ENCODE data around the gene HIBCH.
"Not testable (repeated sequence)": the region's sequence is repeated elsewhere in the genome, so short reads cannot be mapped to it uniquely, and the experiment has no call there.

The HIBCH gene, protein sequence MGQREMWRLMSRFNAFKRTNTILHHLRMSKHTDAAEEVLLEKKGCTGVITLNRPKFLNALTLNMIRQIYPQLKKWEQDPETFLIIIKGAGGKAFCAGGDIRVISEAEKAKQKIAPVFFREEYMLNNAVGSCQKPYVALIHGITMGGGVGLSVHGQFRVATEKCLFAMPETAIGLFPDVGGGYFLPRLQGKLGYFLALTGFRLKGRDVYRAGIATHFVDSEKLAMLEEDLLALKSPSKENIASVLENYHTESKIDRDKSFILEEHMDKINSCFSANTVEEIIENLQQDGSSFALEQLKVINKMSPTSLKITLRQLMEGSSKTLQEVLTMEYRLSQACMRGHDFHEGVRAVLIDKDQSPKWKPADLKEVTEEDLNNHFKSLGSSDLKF

DNA sequence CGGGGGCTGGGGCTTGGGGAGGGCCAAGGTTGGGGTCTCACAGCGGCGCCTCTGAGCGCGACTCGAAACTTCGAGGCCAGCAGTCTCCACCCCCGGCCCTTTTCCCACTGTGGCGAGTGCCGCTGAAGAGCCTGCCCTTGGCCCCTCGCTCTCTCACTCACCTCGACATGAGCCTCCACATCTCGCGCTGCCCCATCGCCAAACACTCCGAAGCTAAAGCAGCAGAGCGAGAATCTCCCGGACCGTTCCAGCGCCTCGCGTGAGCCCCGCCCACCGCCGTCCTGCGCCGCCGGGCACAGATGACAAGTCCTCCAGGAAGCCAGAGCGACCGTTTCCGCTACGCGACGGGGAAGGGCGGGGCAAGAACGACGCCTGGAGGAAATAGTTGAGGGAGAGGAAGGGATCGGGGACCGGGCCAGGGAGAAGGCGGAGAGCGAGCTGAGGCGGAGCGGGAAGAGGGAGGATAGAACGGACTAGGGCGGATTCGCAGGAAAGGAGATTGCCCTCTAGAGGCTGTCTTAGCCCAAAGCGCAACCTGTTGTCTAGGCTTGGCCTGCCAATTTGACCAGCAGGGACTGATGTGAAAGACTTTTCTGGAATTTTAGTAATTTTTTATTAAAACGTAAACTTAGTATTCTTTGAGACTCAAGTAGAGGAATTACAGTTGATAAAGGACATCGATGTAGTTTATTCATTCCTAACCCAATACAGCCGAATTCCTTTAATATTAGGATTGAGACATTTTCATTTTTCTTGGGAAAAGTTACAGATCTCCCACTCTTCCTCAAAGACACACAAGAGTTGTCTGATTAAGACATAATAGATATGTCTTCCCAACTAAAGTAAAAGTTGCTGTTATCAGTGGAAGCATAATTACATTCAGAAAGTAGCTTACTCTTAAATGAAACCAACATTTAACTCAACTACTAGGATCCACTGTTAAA lies at the start of gene HIBCH:
HIBCH (minus strand) TSS at position 272 of the 944 bp plus-strand sequence; CDS start at position 196, 76 bp downstream.
- DNase-seq = peak; percentile 88

DNA sequence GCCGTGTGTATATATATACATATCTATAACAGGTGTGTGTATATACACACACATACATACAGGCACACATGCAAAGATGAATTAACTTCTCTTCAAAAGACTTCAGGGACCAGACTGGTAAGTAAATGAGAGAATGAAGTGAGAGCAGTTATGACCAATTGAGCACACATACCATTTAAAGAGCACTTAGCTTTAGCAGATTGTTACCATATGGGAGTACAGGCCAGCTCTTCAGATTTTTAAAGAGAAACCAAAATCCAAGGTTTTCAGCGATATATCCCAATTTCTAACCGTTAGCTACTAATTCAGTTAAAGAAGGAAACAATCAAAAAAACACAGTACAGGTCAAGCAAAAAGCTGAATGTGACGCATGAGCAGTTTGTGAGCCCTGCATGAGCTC lies 47.5 kb upstream of the HIBCH start:
- DNase-seq = no peak

DNA sequence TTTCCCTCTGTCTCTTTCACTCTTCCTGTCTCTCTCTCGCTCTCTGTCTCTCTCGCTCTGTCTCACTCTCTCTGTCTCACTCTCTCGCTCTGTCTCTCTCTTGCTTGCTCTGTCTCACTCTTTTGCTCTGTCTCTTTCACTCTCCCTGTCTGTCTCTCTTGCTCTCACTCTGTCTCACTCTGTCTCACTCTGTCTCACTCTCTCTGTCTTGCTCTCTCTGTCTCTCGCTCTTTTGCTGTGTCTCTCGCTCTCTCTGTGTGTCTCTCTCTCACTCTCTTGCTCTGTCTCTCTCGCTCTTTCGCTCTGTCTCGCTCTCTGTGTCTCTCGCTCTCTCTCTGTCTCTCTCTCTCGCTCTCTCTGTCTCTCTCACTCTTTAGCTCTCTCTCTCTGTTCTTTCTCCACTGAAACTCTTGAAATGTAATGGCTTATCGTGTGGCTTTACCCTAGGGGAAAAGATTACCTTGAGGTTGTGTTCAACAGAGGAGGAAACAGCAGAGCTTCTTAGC lies 46.7 kb upstream of the HIBCH start:
- DNase-seq = no peak

DNA sequence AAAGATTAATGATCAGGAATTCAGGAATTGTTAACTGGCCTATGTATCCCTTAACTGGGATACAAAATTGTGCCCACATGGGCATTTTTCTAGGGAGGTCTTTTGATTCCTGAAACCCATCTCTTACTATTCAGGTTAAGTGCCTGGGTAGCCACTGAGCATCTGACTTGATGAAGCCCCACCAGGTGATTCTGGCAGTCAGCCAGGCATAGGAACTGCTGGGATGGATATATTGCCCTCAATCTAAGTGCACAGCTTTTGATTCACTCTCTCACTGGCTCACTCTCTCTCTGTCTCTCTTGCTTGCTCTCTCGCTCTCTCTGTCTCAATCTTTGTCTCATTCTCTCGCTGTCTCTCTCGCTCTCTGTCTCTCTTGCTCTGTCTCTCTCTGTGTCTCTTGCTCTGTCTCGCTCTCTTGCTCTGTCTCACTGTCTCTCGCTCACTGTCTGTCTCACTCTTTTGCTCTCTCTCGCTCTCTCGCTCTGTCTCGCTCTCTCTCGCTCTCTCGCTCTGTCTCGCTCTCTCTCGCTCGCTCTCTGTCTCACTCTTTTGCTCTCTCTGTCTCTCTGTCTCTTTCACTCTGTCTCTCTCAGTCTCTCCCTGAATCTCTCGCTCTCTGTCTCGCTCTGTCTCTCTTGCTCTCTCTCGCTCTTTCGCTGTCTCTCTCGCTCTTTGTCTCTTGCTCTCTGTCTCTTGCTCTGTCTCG lies 46.0 kb upstream of the HIBCH start:
- no peak for DNase-seq

DNA sequence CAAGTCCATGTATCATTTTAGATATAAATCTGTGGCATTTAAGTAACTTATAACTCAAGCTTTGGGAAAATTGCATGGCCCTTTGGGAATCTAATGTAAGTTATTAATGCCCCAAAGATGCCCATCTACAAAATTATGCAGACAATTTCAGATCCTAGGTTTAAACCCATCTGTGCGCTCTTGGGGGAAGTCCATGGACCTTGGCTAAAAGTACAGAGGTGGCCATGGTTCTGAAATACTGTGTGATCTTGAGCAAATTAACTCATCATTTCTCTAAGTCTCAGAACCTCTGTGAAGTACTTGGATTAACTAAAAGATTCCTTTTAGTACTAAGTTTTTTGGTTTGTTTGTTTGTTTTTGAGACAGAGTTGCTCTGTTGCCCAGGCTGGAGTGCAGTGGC lies 43.3 kb upstream of the HIBCH start:
- DNase-seq = no peak

DNA sequence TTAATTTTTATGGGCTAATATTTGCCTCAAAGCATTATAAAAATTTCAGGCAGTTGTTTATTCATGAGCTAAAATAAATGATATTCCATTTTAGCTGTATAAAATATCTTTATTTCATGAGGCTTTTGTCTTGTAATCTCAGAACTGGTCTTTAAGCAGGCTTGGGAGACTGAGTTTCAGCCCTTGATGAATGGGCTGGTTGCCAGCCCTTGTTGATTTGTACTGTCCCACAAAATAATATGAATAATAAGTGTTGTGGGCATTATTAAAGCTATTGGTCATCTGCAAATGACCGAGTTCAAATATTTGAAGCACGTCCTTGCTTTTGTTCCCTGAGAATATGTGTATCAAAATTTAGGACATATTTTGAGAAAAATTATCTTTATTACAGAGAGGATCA lies 41.9 kb upstream of the HIBCH start:
- no peak for DNase-seq

DNA sequence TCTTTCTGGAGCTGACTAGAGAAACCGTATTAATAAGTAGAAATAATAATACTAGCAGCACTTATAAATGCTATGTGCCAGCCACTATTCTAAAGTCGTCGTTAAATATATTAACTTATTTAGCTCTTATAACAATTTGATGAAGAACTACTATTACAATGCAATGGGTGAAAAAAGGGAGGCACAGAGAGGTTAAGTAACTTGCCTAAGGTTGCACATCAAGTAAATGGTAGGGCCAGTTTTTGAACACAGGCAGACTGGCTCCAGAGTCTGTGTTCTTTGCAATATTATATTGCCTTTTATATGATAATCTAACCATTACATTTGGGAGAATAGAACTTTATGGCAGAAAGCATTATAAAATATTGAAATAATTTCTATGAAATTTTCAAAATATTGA lies 41.3 kb upstream of the HIBCH start:
- no peak for DNase-seq

DNA sequence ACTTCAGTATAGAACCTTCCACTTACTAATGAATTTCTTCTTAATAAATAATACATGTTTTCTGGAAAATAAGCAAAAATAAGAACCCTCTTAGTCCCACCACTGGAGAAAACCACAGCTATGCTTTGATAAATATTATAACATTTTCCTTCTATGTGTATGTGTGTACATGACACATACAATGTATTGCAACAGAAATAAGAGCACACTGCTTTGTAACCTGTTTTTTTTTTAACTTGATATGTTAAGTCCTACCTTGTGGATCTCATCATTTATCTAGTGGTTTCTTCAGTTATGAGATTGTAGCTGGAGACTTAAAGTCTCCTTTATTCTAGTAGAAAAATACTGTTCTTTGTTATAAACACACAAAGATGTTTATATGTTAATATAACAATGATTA lies 40.9 kb upstream of the HIBCH start:
- no peak for DNase-seq

DNA sequence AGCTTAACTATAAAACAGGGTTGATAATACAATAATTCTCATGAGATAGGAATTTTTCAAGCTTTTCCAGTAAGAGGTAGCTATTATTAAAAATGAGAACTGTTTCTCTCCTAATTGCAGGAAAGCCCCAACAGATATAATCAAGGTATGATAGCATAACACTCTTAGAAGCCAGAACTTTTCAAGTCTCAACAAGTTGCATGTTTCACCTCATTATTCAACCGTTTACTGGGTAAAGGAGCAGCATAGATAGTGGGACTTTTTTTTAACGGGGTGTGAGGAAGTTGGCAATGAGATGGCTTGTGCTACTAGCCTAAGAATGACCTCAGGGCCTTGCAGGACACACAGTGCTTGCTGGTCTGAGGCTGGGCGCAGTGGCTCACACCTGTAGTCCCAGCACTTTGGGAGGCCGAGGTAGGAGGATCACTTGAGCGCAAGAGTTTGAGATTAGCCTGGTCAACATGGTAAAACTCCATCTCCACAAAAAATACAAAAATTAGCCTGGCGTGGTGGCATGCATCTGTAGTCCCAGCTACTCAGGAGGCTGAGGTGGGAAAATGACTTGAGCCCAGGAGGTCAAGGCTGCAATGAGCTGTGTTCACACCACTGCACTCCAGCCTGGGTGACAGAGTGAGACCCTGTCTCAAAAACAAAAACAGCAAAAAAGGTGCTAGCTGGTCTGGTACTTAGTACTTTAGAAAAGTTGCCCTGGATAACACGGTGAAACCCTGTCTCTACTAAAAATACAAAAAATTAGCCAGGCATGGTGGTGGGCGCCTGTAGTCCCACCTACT lies 39.2 kb upstream of the HIBCH start:
- DNase-seq = not testable (repeated sequence)

DNA sequence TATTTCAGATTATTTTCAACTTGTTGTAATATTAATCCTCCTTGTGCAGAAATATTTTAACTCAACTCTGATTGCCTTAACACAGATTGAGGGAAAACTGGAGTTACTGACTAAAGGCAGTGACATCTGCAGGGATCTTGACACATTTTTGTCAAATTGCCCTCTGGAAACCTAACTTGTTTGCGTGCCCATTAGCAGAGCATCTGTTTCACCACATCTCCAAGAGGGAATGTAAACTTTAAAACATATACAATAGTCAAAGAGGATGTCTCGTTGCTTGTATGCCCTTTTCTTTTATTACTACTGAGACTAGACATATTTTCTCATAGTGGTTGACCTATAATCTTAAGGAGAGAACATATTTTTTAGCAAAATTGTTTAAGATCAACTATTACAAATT lies 38.0 kb upstream of the HIBCH start:
- no peak for DNase-seq

DNA sequence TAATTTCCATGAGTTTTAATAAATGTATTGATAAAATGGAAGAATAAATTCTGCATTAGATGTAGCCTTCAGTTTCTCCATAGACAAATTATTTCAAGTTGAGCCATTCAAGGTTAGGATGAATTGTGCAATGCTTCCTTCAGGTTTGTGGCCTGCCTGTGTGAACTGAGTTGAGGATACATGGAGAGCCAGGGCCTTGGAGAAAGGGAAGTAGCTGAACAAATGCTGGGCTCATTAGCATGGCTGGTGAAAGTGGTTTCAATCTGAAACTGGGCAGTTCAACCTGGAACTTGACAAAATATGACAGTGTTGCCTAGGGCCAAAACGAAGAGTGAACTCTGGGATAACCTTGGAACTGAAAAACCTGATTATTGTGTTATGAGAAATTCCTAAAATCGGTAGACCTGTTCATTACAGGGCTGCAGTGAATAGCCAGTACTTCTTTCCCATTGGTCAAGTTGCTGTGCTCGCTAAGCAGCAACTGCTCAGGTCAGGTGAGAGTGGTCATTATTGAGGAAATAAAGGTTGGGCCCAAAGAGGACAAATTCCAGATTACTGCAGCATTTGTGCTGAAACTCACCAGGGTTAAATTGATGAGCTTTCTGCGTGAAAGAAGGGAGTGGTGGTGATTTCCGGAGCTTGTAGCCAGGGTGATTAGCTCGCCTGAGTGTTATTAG lies 36.5 kb upstream of the HIBCH start:
- no peak for DNase-seq

DNA sequence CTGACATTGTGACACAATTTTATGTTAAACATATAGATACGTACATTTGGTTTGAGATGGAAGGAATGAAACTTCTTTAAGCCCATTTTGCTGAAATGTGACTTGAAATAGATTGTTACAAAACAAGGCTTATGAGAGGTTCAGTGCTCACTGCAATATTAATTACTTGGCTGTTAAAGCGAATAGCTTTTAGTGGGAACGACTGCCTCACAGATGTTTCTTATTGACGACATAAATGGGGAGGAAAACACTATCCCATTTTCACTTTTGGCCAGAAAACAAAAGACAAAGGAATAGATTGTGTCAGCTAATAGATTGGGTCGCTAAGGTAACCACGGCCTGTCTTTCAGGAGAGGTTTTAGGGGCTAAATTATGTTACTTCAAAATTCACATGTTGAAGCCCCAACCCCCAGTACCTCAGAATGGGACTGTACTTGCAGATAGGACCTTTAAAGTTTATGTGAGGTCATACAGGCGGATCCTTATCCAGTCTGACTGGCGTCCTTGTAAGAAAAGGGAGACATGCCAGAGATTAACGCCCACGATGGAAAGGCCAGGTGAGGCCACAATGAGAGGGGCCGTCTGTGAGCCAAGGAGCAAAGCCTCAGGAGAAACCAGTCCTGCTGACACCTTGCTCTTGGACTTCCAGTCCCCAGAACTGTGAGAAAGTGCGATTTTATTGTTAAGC lies 34.5 kb upstream of the HIBCH start:
- no peak for DNase-seq

DNA sequence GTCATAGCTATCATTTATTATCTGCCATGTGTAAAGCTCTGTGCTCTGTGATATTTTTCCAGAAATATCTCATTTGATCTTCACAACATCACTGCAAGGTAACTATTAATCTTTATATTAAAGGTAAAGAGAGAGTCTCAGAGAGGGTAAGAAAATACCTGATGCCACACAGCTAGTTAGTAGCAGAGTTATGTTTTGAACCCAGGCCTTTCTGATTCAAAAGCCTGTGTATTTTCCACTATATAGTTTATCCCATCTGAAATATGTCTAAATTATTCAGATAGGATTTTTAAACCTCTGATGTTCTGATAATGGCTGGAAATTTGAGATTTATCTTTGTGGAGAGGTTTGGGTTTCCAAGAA lies 33.9 kb upstream of the HIBCH start:
- no peak for DNase-seq

DNA sequence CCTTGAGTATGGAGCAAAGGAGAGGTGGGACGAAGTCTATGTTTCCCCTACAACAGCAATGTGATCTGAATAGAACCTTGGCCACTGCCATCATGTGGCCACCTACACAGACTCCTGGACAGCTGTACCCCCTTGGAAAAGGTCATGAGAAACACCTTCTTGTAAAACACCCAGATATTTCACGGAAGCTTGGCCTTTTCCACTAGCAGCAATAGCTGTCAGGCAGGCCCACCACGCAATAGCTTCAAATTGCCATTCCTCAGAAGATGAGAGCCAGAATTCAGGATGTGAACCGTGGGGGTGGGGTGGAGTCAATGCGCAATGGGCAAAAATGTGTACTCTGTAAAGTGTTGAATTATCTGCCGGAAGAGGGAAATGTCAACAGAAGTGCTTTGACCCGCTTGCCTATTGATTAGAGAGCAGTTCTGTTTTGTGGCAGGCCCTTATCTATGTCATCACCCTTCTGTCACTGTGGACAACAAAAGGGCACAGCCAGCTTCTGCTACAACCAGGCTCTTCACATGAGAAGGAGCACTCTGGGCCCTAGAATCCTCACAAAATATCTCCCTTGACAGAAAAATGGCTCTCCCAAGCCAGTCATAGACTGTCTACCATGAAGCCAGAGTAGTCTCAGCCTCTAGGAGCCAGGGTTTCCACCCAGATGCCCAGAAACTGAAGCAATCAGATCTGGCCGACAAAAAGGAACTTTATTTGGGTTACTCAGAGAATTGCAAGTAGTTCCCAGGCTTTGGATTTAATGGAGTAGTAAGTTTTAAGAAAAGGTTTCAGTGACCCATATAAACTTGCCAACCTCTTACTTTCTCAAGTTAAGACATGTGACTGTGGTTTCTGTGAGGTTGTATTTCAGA lies 33.3 kb upstream of the HIBCH start:
- no peak for DNase-seq

DNA sequence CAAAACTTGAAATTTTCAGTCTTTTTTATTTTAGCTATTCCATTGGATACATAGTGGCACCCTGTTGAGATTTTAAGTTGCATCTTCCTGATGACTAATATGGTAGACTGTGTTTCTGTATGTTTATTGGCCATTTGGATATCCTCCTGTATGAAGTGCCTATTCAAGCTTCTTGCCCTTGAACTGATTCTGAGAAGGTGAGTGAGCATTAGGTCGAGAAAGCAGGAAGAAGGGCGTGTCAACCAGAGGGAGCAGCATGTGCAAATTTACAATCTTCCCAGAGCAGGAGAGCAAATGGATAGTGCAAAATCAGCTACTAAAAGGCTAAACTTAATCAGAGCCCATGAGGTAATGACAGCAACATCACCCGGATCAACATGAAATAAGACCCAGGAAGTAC lies 32.3 kb upstream of the HIBCH start:
- DNase-seq = no peak

DNA sequence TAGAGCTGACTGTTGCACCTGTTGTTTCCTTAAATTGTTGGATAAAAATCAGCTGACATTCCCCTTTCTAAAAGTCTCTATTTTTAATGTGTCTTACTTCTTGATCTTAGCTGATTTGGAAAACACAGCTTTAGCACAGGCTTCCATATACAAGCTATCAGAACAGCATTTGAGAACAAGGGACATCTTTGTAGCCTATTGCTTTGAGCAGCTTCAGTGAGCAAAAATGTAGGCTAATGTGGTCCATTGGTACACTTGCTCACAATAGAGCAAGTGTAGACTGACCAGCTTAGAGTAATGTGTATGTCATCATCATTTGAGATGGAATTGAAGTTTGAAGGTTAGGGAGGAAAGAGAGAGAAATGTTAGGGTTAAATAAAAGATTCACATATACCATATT lies 30.7 kb upstream of the HIBCH start:
- no peak for DNase-seq

DNA sequence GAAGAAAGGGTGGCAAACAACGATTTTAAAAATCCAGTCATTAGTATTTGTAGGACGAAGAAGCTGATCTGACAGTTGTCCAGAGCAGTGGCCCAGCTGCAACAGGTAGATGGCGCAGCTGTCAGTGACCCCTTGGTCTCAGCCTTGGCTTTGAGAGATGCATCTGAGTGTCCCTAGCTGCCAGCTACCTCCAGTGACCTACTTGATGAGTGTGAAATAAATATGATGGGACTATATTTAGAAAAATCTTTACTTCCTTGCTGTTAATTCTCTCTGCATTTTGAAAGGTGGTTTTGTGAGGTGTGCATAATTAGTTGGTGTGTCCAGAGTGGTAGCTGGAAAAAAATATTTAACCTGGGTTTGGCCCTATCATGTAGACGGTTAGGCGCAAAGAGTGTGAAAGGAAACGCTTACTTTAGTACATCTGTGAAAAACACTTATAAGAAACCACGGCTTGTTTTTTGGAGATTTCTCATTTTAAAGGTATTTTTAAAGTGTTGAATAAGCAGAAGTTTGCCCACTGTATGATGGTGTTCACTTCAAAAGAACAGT lies 24.7 kb upstream of the HIBCH start:
- no peak for DNase-seq

DNA sequence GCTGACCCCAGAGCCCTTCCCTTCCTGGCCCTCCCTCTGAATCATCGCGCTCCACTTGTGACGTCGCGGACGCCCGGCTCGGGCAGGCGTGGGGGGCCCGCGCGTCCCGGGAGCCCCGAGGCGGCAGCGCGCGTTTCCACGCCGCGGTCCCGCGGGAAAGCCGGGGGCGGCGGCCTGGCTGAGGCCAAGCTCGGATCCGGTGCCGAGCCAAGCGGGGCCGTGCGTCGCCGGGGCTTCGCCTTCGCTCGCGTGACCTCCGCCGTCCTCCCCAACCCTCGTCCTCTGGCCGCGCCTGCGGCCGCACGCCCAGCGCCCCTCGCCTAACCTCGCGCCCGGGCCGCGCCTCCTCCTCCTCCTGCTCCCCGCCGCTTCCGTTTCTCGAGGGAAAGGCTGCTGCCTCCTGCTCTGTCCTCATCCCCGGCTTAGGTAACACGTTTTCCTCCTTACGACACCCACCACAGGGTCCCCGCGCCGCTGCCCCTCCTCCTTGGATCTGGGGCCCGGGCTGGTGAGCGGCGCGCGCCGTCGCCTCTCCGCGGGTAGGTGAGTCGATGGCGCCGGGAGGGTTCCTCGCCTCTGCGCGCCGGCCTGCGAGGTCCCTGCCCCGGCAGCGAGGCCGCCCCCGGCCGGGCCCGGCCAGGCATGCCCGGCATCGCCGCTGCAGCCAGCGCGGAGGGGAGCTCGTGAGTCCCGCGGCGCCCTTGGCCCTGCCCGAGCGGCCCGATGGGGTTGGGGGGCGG lies 24.1 kb upstream of the HIBCH start, which contains the start of gene INPP1:
INPP1 (plus strand) TSS at position 54 of the 740 bp plus-strand sequence. CDS start 16,514 bp downstream, outside the sequence.
- DNase-seq = peak; percentile 45

DNA sequence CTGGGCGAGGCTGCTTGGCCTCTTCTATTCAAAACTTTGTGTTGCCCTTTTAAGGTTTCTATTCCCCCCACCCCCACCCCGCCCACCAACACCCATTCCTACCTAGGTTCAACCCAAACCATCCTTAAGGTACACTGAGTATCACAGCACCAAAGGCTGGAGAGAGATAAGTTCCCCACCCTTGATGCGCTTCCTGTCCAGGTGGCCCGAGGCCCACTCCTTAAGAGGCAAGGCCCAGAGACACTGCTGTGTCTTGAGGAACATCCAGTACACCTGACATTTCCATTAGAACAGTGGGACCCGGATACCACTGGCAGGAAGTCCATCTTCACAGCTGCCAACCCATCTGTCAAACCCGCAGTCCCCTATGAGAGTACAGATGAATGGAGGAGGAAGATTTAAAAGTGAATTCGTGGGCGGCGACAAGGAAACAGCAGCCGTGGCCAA lies 23.5 kb upstream of the HIBCH start:
- DNase-seq = no peak

Measured in activated naive CD4-positive, alpha-beta T cell treated with Interleukin-2 at 50 U/mL for 16 hours (primary cell).